Astrocyte (in vitro differentiated cells and primary cell): ENCODE results near the gene ZSCAN10. TPM values are rescaled to one million over a fixed set of nuclear protein-coding genes. Genes with fewer than 3 reads are reported as not detected.
"Not testable (repeated sequence)": the region's sequence is repeated elsewhere in the genome, so short reads cannot be mapped to it uniquely, and the experiment has no call there.

Source experiments
- DNase-seq: peaks from one replicate; pipeline ENCODE4 v3.0.0-alpha.2; 2010; ENCODE audit warnings: low read depth
- FAIRE-seq: peaks from 2 replicates; lab custom pipeline; 2011; peaks lifted over from hg19 to GRCh38; lab: Jason Lieb, UNC
- H2AFZ ChIP-seq: 2 replicates; pipeline ENCODE4 v1.6.0; 2012; ENCODE audit warnings: low read depth, low read length, inconsistent platforms
- H3K27ac ChIP-seq: 2 replicates; pipeline ENCODE4 v1.5.1; 2011; ENCODE audit warnings: low read depth, low read length, inconsistent platforms
- H3K27me3 ChIP-seq: 2 replicates; pipeline ENCODE4 v1.6.0; 2011; ENCODE audit warnings: low read length, inconsistent platforms; ENCODE audit not compliant: insufficient read depth
- H3K36me3 ChIP-seq: 2 replicates; pipeline ENCODE4 v1.5.1; 2011; ENCODE audit warnings: low read length, inconsistent platforms; ENCODE audit not compliant: insufficient read depth
- H3K4me1 ChIP-seq: 2 replicates; pipeline ENCODE4 v1.5.1; 2011; ENCODE audit warnings: low read length, inconsistent platforms; ENCODE audit not compliant: insufficient read depth
- H3K4me2 ChIP-seq: 2 replicates; pipeline ENCODE4 v1.6.0; 2012; ENCODE audit warnings: low read length, inconsistent platforms
- H3K4me3 ChIP-seq: 2 replicates; pipeline ENCODE4 v1.5.1; 2011; ENCODE audit warnings: low read depth, mild to moderate bottlenecking, low read length, inconsistent platforms; ENCODE audit not compliant: insufficient read depth
- H3K79me2 ChIP-seq: 2 replicates; pipeline ENCODE4 v1.6.0; 2012; ENCODE audit warnings: mild to moderate bottlenecking, low read length, inconsistent platforms; ENCODE audit not compliant: insufficient read depth
- H3K9ac ChIP-seq: 2 replicates; pipeline ENCODE4 v1.6.0; 2012; ENCODE audit warnings: mild to moderate bottlenecking, low read length, inconsistent platforms
- H3K9me3 ChIP-seq: 2 replicates; pipeline ENCODE4 v1.5.1; 2012; ENCODE audit warnings: low read depth, mild to moderate bottlenecking, low read length, inconsistent platforms; ENCODE audit not compliant: insufficient read depth
- H4K20me1 ChIP-seq: 2 replicates; pipeline ENCODE4 v1.6.0; 2012; ENCODE audit warnings: low read length, inconsistent platforms; ENCODE audit not compliant: insufficient read depth
- H3K27ac Mint-ChIP-seq: one replicate; pipeline ENCODE4 v1.8.0; 2021; ENCODE audit warnings: mild to moderate bottlenecking, mixed read lengths; ENCODE audit not compliant: unreplicated experiment
- H3K27me3 Mint-ChIP-seq: one replicate; pipeline ENCODE4 v1.8.0; 2021; ENCODE audit warnings: low read depth, mixed read lengths; ENCODE audit not compliant: unreplicated experiment
- H3K36me3 Mint-ChIP-seq: one replicate; pipeline ENCODE4 v1.8.0; 2021; ENCODE audit warnings: low read depth, mixed read lengths; ENCODE audit not compliant: unreplicated experiment
- H3K4me1 Mint-ChIP-seq: one replicate; pipeline ENCODE4 v1.8.0; 2021; ENCODE audit warnings: low read depth, mixed read lengths; ENCODE audit not compliant: unreplicated experiment
- H3K4me3 Mint-ChIP-seq: one replicate; pipeline ENCODE4 v1.8.0; 2021; ENCODE audit warnings: mild to moderate bottlenecking, moderate library complexity, mixed read lengths; ENCODE audit not compliant: unreplicated experiment
- H3K9me3 Mint-ChIP-seq: one replicate; pipeline ENCODE4 v1.8.0; 2021; ENCODE audit warnings: mild to moderate bottlenecking, mixed read lengths; ENCODE audit not compliant: unreplicated experiment
- CTCF ChIP-seq: IDR thresholded peaks from 2 replicates; pipeline ENCODE4 v1.5.1; 2011; ENCODE audit warnings: low read depth, mild to moderate bottlenecking, inconsistent platforms, low read length, moderate library complexity; ENCODE audit not compliant: insufficient read depth
- EZH2 ChIP-seq: IDR thresholded peaks from 2 replicates; pipeline ENCODE4 v1.6.1; 2012; ENCODE audit warnings: mild to moderate bottlenecking, low read length, inconsistent platforms; ENCODE audit not compliant: insufficient read depth
- total RNA-seq: library from RNA; stranded (reverse); gene quantifications from 2 replicates; pipeline ENCODE4 v1.2.1, GENCODE V29; 2021

Gene ZSCAN10
- total RNA-seq, 1 donor from 2014 or later: 0.25 TPM

- H3K4me2 ChIP-seq: no peak overlapping the region
- H3K36me3 ChIP-seq: no peaks in the 10 kb centered on the region
- no peak overlapping the region for H3K9ac ChIP-seq
- H3K27me3 Mint-ChIP-seq: peaks cover 7% of the 10 kb centered on the region
- no peaks in the 10 kb centered on the region for H3K9me3 ChIP-seq
- no peaks in the 10 kb centered on the region for H3K27me3 ChIP-seq
- H3K4me1 Mint-ChIP-seq: peaks cover 9% of the 10 kb centered on the region
- H3K79me2 ChIP-seq: peaks cover 2% of the 10 kb centered on the region
- peaks cover 17% of the 10 kb centered on the region for H3K36me3 Mint-ChIP-seq
- TF ChIP-seq CTCF (no peak), EZH2 (no peak)
- no peaks in the 10 kb centered on the region for H4K20me1 ChIP-seq
- no peak overlapping the region for H3K4me3 Mint-ChIP-seq
- H2AFZ ChIP-seq: no peak overlapping the region
- H3K27ac Mint-ChIP-seq: no peak overlapping the region
- no peaks in the 10 kb centered on the region for H3K4me1 ChIP-seq
- FAIRE-seq (no peak), DNase-seq (no peak)
- no peak overlapping the region for H3K4me3 ChIP-seq
- no peaks in the 10 kb centered on the region for H3K9me3 Mint-ChIP-seq
- H3K27ac ChIP-seq: no peak overlapping the region
Measured at GRCh38 chr16:3141781-3142311, 42.8 kb upstream of the ZSCAN10 start.

GRCh38 chr16:3140603-3141427 is 41.7 kb upstream of the ZSCAN10 start:
- no peak overlapping the region for H2AFZ ChIP-seq
- no peaks in the 10 kb centered on the region for H3K27me3 ChIP-seq
- H3K4me3 ChIP-seq: no peak overlapping the region
- DNase-seq: no peak
- peaks cover 4% of the 10 kb centered on the region for H3K4me1 ChIP-seq
- H3K27me3 Mint-ChIP-seq: peaks cover 2% of the 10 kb centered on the region
- TF ChIP-seq EZH2: no peak
- TF ChIP-seq CTCF: no peak
- no peak overlapping the region for H3K4me2 ChIP-seq
- H3K9me3 ChIP-seq: no peaks in the 10 kb centered on the region
- H4K20me1 ChIP-seq: no peaks in the 10 kb centered on the region
- no peak overlapping the region for H3K27ac Mint-ChIP-seq
- no peaks in the 10 kb centered on the region for H3K36me3 ChIP-seq
- peaks cover 11% of the 10 kb centered on the region for H3K79me2 ChIP-seq
- peaks cover 17% of the 10 kb centered on the region for H3K36me3 Mint-ChIP-seq
- H3K4me3 Mint-ChIP-seq: no peak overlapping the region
- H3K9me3 Mint-ChIP-seq: no peaks in the 10 kb centered on the region
- no peak for FAIRE-seq
- peaks cover 9% of the 10 kb centered on the region for H3K4me1 Mint-ChIP-seq
- no peak overlapping the region for H3K27ac ChIP-seq
- H3K9ac ChIP-seq: no peak overlapping the region

GRCh38 chr16:3139561-3139960 is 40.5 kb upstream of the ZSCAN10 start:
- H3K27me3 ChIP-seq, H3K27ac Mint-ChIP-seq, H4K20me1 ChIP-seq, H3K27me3 Mint-ChIP-seq, H3K27ac ChIP-seq, H3K36me3 ChIP-seq, H3K4me1 Mint-ChIP-seq, H3K4me1 ChIP-seq, H3K4me3 Mint-ChIP-seq, H3K4me2 ChIP-seq, DNase-seq, FAIRE-seq, H3K9me3 ChIP-seq, H3K4me3 ChIP-seq, H2AFZ ChIP-seq, H3K9me3 Mint-ChIP-seq: not testable (repeated sequence)
- peak overlapping the region; percentile 23 for H3K9ac ChIP-seq
- peaks cover 17% of the 10 kb centered on the region for H3K36me3 Mint-ChIP-seq
- H3K79me2 ChIP-seq: peaks cover 21% of the 10 kb centered on the region
